Common myeloid progenitor, CD34-positive (primary cell): ENCODE data around the gene ZNF780A.
"Not testable (repeated sequence)": the region's sequence is repeated elsewhere in the genome, so short reads cannot be mapped to it uniquely, and the experiment has no call there.

ENCODE experiments used
- CTCF ChIA-PET: fragments of 350-600 bp; sonication (Branson Sonifier 250); formaldehyde crosslinking; loops from one replicate; lab custom pipeline; 2021; ENCODE audit warnings: antibody characterized with exemption; lab: Charles Lee
- POLR2A ChIA-PET: fragments of 350-600 bp; sonication (Branson Sonifier 250); formaldehyde crosslinking; loops from one replicate; lab custom pipeline; 2021; ENCODE audit warnings: antibody characterized with exemption; lab: Charles Lee
- DNase-seq, 3 donors: peaks; one replicate each; pipeline versions ENCODE4 v3.0.0 to v3.0.0-alpha.2; 2013
- H3K27ac ChIP-seq, 2 experiments: 1 replicate in 1 of 2; 2 replicates in 1 of 2; pipeline ENCODE4 v1.7.0; 2013; ENCODE audit warnings: inconsistent platforms in 2 of 2, low read length in 2 of 2, mild to moderate bottlenecking in 2 of 2, low read depth in 1 of 2, moderate library complexity in 1 of 2; ENCODE audit not compliant: severe bottlenecking in 2 of 2, insufficient read depth in 1 of 2, poor library complexity in 1 of 2
- H3K27me3 ChIP-seq, 5 experiments: replicated peaks in 2 of 5; 1 replicate in 3 of 5; 2 replicates in 2 of 5; pipeline versions ENCODE4 v1.6.1 to v1.7.0; 2013; ENCODE audit warnings: low read length in 4 of 5, mild to moderate bottlenecking in 2 of 5, moderate library complexity in 2 of 5, inconsistent platforms in 1 of 5; ENCODE audit not compliant: insufficient read depth in 5 of 5, control insufficient read depth in 4 of 5
- H3K36me3 ChIP-seq, 4 experiments: 1 replicate in 2 of 4; 2 replicates in 2 of 4; pipeline versions ENCODE4 v1.6.1 to v1.7.0; 2013; ENCODE audit warnings: low read length in 3 of 4, control low read depth in 1 of 4, mild to moderate bottlenecking in 1 of 4; ENCODE audit not compliant: control insufficient read depth in 4 of 4, insufficient read depth in 4 of 4
- H3K4me1 ChIP-seq, 4 experiments: 1 replicate in 3 of 4; 2 replicates in 1 of 4; pipeline versions ENCODE4 v1.6.1 to v1.7.1; 2013; ENCODE audit warnings: low read length in 3 of 4, mild to moderate bottlenecking in 3 of 4, control low read depth in 1 of 4, inconsistent platforms in 1 of 4, moderate library complexity in 1 of 4; ENCODE audit not compliant: control insufficient read depth in 4 of 4, insufficient read depth in 4 of 4; ENCODE audit errors: control extremely low read depth in 1 of 4
- H3K4me3 ChIP-seq, 7 experiments: 1 replicate in 4 of 7; 2 replicates in 3 of 7; pipeline versions ENCODE4 v1.5.1 to v1.7.0; 2013; ENCODE audit warnings: mild to moderate bottlenecking in 7 of 7, low read length in 6 of 7, moderate library complexity in 6 of 7, inconsistent platforms in 2 of 7, low read depth in 2 of 7, control low read depth in 1 of 7; ENCODE audit not compliant: insufficient read depth in 4 of 7, control insufficient read depth in 1 of 7; ENCODE audit errors: extremely low read depth in 1 of 7
- H3K9me3 ChIP-seq, 5 experiments: 1 replicate in 4 of 5; 2 replicates in 1 of 5; pipeline versions ENCODE4 v1.6.1 to v1.7.1; 2013; ENCODE audit warnings: low read length in 4 of 5, mild to moderate bottlenecking in 2 of 5, inconsistent platforms in 1 of 5, low read depth in 1 of 5, moderate library complexity in 1 of 5; ENCODE audit not compliant: control insufficient read depth in 4 of 5, insufficient read depth in 2 of 5; ENCODE audit errors: control extremely low read depth in 1 of 5
- WGBS: methylation state at CpG from one replicate; pipeline ENCODE4 v1.1.5; 2013; ENCODE audit not compliant: insufficient coverage; 5-methylcytosine and 5-hydroxymethylcytosine counted together

The ZNF780A gene

DNA sequence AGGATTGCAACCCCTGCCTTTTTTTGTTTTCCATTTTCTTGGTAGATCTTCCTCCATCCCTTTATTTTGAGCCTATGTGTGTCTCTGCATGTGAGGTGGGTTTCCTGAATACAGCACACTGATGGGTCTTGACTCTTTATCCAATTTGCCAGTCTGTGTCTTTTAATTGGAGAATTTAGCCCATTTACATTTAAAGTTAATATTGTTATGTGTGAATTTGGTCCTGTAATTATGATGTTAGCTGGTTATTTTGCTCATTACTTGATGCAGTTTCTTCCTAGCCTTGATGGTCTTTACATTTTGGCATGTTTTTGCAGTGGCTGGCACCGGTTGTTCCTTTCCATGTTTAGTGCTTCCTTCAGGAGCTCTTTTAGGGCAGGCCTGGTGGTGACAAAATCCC is 49.0 kb downstream of the ZNF780A start:
- H3K4me1 ChIP-seq, CTCF ChIA-PET, POLR2A ChIA-PET, H3K27ac ChIP-seq, DNase-seq, H3K27me3 ChIP-seq, H3K4me3 ChIP-seq: not testable (repeated sequence)
- peaks cover 16 to 37% (median 25%) of the 10 kb centered on the region in 4 experiments for H3K36me3 ChIP-seq
- WGBS: no CpG with 5 or more reads among the region's 1 CpG
- H3K9me3 ChIP-seq: peaks cover 4 to 43% (median 20%) of the 10 kb centered on the region in 5 experiments

DNA sequence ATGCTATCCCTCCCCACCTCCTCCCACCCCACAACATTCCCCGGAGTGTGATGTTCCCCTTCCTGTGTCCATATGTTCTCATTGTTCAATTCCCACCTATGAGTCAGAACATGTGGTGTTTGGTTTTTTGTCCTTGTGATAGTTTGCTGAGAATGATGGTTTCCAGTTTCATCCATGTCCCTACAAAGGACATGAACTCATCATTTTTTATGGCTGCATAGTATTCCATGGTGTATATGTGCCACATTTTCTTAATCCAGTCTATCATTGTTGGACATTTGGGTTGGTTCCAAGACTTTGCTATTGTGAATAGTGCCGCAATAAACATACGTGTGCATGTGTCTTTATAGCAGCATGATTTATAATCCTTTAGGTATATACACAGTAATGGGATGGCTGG is 52.7 kb downstream of the ZNF780A start:
- CTCF ChIA-PET, POLR2A ChIA-PET, H3K4me1 ChIP-seq, H3K27ac ChIP-seq, H3K4me3 ChIP-seq, DNase-seq, H3K27me3 ChIP-seq: not testable (repeated sequence)
- peaks cover 0 to 15% (median 3%) of the 10 kb centered on the region in 4 experiments for H3K36me3 ChIP-seq
- WGBS: no CpG with 5 or more reads among the region's 3 CpGs
- peaks cover 4 to 45% (median 28%) of the 10 kb centered on the region in 5 experiments for H3K9me3 ChIP-seq

DNA sequence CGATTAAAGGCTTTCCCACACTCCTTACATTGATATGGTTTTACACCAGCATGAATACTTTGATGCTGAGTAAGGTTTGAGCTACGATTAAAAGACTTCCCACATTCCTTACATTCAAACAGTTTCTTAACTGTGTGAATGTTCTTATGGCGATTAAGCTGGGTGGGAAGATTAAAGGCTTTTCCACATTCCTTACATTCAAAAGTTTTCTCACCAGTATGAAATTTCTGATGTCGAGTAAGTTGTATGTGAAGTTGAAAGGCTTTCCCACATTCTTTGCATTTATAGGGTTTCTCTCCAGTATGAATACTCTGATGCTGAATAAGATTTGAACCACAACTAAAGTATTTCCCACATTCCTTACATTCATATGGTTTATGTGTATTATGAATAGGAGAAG is 54.7 kb downstream of the ZNF780A start:
- no peaks in the 10 kb centered on the region for H3K27me3 ChIP-seq
- H3K36me3 ChIP-seq: peaks cover 0 to 14% (median 3%) of the 10 kb centered on the region in 4 experiments
- H3K27ac ChIP-seq: no peak overlapping the region
- ChIA-PET CTCF (no interaction called here), POLR2A (no interaction called here)
- no peak overlapping the region for H3K4me3 ChIP-seq
- no peaks in the 10 kb centered on the region for H3K4me1 ChIP-seq
- H3K9me3 ChIP-seq: peaks cover 7 to 56% (median 30%) of the 10 kb centered on the region in 5 experiments
- DNase-seq: no peak
- WGBS: no CpG with 5 or more reads among the region's 4 CpGs

DNA sequence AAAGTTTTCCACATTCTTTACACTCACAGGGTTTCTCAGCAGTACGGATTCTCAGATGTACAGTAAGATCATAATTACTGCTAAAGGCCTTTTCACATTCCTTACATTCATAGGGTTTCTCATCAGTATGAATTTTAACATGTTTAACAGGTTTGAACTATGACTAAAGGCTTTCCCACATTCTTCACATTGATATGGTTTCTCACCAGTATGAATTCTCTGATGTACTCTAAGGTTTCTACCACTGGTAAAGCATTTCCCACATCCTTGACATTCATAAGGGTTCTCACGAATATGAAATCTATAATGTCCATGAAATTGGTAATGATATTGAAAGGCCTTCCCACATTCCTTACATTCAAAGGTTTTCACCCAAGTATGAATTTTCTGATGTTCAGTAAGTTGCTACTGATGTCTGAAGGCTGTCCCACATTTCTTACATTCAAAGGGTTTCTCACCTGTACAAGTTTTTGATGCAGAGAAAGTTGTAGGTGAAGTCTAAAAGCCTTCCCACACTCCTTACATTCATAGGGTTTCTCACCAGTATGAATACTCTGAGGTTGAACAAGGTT is 56.7 kb downstream of the ZNF780A start:
- H3K4me3 ChIP-seq: no peak overlapping the region
- ChIA-PET CTCF (no interaction called here), POLR2A (no interaction called here)
- WGBS: no CpG with 5 or more reads among the region's 2 CpGs
- peaks cover 12 to 69% (median 35%) of the 10 kb centered on the region in 5 experiments for H3K9me3 ChIP-seq
- no peak for DNase-seq
- H3K36me3 ChIP-seq: peaks cover 0 to 14% (median 3%) of the 10 kb centered on the region in 4 experiments
- H3K27ac ChIP-seq: no peak overlapping the region
- no peaks in the 10 kb centered on the region for H3K4me1 ChIP-seq
- H3K27me3 ChIP-seq: no peaks in the 10 kb centered on the region

DNA sequence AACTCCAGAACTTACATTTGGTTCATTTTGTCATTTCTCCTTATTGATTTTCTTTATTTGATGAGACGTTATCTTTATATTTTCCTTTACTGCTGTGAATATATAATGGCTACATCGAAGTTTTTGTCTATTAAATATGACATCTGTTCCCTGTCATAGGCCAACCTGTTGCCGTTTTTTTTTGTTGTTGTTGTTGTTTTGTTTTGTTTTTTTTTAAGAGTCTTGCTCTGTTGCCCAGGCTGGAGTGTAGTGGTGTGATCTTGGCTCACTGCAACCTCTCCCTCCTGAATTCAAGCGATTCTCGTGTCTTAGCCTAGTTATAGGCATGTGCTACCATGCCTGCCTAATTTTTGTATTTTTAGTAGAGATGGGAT is 64.2 kb downstream of the ZNF780A start:
- Histone ChIP-seq H3K27ac (no peak overlapping the region), H3K4me1 (no peaks in the 10 kb centered on the region), H3K27me3 (no peaks in the 10 kb centered on the region), H3K4me3 (no peak overlapping the region), H3K36me3 (no peaks in the 10 kb centered on the region), H3K9me3 (peaks cover 13 to 77% (median 48%) of the 10 kb centered on the region in 5 experiments)
- POLR2A ChIA-PET: no interaction called here
- CTCF ChIA-PET: interaction anchor here (0.6 kb wide), 1 partner anchor 23 kb away, joined by 3 read pairs; no protein-coding TSS in a partner anchor
- no CpG with 5 or more reads among the region's 5 CpGs for WGBS
- DNase-seq: no peak

DNA sequence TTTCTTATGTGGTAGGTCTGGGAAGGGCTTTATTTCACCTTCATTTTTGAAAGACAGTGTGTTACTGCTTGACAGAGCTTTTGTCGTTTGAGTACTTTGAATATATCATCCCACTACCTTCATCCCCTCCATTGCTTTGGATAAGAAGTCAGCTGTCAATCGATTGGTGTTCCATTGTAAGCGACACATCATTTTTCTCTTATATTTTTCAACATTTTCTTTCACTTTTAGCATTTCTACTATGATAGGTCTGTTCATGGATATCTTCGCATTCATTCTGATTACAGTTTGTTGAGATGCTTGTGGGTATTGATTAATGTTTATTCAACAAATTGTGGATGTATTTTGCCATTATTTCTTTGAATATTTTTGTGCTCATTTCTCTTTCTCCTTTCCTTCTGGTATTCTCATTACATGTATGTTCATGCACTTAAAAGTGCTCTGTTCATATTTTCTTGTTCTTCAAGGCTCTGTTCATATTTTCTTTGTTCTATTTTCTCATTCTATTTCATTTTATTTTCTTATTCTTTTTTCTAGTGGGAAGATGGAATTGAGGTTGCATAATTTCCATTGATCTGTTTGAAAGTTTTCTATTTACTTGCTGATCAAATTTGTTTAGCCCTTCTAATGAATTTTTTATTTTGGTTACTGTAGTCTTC is 64.7 kb downstream of the ZNF780A start:
- Histone ChIP-seq H3K36me3 (no peaks in the 10 kb centered on the region), H3K27me3 (no peaks in the 10 kb centered on the region), H3K4me1 (no peaks in the 10 kb centered on the region), H3K4me3 (no peak overlapping the region), H3K9me3 (peaks cover 13 to 73% (median 46%) of the 10 kb centered on the region in 5 experiments), H3K27ac (no peak overlapping the region)
- WGBS: no CpG with 5 or more reads among the region's 4 CpGs
- CTCF ChIA-PET: no interaction called here
- POLR2A ChIA-PET: no interaction called here
- no peak for DNase-seq

DNA sequence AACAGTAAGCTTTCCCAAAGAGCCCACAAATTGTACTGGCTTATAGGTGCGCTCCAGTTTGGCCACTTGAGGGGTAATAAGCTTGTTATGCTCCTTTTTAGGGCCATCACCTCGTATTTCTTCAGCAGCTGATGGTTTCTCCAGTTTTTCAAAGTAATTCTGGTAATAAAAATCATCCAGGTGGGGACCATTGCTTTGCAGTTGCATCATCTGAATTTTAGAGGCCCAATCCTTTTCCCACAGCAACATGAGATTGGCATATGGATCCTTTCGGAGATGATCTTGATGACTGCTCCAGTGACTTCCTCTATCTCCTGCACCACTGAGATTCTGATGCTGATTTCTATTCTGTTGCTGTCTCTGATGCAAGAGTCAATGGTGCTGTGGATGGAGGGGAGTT is 66.8 kb downstream of the ZNF780A start:
- H3K4me1 ChIP-seq: no peaks in the 10 kb centered on the region
- H3K36me3 ChIP-seq: no peaks in the 10 kb centered on the region
- no peak overlapping the region for H3K4me3 ChIP-seq
- POLR2A ChIA-PET: no interaction called here
- no peaks in the 10 kb centered on the region for H3K27me3 ChIP-seq
- no peak for DNase-seq
- whole genome bisulfite sequencing: 89% methylated on average over 3 of the region's 3 CpGs
- no peak overlapping the region for H3K27ac ChIP-seq
- CTCF ChIA-PET: no interaction called here
- H3K9me3 ChIP-seq: peaks cover 9 to 58% (median 40%) of the 10 kb centered on the region in 5 experiments
